NCI-H82 (cell line): ENCODE results near the gene SLC48A1.

Experiments
- DNase-seq: peaks from one replicate; lab custom pipeline; 2025; lab: John Stamatoyannopoulos, UW

Gene SLC48A1

DNA sequence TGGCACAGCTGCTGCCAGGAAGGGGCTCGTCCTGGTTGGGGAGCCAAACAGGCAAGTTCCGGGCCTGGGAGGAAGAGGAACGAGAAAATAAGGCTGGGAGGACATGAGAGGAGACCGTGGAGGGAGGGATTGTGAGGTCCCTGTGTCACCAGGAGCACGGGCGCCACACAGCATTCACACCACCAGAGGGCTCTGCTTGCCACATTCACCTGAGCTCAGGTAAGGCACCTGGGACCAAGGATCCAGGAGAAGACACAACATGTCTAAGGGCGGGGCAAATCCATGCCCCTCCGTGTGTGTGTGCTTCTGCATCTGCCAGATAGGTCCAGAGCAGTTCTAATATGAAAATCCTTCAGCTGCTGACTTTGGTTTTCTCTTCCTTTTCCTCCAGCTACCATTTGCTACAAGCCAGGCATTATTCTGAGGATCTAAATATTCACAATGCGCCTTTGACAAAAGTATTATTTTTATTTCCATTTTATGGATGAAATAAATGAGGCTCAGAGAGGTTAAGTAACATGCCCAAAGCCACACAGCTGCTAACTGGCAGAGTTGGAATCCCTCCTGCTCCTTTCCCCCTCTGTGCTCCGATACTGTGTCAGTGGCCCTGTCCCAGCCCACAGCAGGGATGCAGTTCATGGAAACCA lies 28.9 kb upstream of the SLC48A1 start:
- peak; percentile 40 for DNase-seq

DNA sequence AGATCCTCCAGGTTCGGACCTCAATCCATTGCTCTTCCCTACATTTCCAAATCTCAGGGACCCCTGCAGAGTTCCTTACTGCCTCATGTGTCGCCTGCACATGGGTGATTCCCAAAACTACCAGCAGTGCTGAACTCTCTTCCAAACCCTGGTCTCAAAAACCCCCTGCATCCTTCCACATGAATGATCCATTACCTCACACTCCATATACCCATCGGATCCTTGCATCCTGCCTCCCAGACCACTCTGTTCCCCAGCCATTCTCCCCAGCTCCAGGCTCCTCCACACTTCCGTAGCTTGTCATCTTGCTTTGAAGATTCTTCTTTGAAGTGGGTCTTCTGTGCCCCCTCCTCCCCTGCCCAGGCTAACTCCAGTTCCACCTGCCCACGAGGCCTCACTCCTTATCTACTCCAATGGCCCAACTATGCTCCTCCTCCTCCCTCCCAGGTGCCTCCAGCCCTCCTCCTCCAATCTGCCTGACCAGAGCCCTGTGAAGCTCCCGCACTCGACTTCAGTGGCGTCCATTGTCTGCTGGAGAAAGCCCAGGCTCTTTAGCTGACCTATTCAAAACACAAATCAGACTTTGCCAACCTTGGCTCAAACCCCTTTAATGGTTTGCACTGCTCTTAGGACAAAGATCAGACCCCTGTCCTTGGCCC lies 28.1 kb upstream of the SLC48A1 start:
- DNase-seq: no peak

DNA sequence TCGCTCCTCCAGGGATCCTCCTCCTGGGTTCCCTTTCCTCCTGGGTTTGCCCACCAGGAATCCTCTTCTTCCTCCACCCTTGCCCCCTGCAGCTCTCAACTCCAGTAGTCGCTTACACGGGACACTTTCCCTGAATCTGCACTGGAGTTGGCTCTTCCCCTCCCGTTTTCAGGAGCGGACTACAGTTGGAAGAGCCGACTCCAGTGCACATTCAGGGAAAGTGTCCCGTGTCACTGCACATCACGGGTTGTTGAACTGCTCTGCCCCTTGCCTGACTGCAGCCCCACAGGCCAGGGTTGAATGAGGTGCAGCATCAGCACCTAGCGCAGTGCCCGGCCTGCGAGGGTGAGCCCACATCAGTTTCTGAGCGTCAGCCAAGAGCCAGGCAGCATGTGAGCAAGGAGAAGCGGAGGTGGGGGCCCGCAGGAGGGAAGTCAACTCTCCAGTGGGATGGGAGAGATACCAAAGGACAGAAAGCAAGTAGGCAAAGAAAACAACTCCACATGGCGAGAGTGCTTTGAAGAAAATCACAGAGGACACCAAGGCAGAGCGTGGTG lies 27.5 kb upstream of the SLC48A1 start:
- DNase-seq: no peak

DNA sequence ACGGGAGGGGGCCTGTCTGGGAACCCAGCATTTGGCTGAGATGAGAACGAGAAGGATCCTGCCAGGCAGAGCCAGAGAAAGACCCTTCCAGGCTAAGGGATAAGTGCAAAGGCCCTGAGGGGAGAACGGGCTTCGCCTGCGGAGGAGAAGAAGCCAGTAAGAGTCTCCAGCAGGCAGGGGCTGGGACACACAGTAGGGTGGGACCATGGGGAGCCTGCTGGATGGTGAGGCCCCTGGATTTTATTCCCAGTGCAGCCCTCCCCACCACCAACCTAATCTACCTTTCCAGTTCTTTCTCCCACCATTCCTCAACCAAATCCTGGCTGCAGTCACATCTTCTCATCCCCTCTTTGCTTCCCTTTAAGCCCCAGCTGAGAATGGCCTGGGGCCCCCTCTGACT lies 27.0 kb upstream of the SLC48A1 start:
- DNase-seq: no peak

DNA sequence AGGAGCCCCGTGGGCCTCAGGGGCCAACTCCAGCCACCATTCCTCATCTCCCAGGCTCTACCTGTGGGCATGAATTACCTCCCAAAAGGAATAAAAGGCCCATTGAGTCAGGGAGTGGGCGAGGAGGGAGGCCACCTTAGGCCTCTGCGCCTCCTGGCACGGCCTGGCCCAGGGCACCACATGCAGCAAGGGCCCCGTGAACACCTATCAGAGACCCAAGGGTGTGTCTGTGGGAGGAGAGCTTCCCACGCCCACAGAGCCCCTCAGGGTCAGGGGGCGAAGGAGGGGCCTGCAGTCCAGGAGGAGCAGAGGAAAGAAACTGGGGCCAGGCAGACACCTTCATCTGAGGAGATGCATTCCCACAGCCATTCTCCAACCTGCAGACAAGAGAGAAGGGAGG lies 26.5 kb upstream of the SLC48A1 start:
- DNase-seq: no peak

DNA sequence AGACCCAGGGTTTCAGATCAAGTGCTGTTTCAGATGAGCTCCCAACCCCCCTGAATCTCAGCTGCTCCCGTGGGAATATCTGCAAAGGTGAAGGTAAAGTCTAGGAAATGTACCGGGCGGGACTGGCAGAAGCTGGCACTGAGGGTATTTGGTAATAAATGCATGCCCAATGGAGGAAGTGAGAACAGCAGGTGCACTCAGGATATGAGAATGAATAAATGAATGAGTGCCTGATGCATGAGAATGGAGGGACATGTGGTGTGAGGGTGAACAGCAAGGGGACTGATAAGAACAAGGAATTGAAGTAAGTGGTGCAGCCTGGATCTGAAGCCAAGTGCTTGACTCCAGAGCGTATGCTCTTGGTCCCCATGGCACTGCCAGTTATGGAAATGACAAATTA lies 25.9 kb upstream of the SLC48A1 start:
- no peak for DNase-seq

DNA sequence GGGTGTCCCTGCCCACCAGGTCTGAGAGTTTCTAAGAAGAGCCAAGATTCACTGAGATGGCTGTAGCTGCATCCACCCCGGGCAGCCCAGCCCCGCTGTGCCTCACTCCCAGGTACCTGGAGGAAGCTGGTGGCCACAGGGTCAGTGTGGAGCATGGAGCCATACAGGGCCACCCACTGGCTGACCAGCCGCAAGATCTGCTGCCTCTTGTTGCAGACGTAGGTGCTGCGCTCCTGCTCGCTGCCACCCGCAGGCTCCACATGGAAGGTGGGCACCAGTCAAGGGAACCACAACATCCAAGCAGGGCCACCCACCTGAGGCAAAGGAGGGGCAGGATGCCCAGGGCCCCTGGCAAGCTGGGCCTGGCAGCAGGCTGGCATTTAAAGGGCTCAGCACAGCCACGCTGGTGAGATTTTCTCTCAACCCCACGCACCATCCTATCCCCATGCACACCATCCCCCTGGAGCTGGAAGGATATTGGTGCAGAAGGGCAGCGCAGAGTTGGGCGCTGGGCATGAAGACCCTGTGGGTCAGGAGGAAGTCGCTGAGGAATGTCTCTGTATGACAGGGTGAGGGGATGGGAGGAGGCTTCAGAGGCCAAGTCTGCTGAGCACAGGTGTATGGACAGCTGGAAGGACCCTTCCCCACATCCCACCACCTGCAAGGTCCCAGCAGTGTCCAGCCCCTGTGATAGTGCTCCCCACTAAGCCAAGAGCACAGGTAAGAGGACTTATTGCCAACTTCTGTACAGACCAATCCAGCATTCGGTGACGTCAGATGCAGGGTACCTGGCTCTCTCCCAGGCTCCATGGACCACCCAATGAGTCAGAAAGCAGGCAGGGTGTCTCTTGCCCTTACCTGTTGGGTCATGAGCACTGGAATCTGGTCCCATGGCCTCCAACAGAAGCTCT lies 25.2 kb upstream of the SLC48A1 start:
- DNase-seq: no peak

DNA sequence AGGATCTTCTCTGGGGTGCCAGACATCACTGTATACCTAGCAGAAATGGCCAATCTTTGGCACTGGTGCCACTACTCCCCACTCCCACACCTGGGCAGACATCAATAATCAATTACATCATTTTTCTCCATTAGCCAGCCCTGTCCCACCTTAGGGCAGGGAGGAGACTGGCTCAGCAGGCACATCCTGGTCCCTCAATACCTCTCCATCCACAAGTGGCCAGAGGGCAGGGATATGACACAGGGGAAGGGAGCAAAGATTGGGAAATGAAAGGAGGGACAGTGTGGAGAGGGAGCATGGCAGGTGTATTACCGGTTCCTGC lies 24.6 kb upstream of the SLC48A1 start:
- DNase-seq: no peak

DNA sequence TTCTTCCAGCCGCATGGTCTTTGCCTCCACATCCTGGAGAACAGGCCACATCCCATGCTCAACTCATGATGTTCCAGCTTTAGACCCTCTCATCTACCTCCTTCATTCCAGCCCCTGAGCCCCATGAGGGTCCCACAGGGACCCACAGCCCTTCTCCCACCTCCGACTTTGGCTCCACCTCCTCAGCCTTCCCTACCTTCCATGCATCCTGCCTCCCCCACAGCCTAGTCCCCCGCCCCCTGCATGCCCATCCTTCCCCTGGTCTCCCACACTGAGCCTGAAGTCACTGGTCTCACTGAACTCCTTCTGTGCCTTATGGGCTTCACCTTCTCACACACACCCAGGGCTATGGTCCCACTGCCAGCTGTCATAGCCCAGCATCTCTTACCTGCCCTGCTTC lies 24.1 kb upstream of the SLC48A1 start:
- no peak for DNase-seq

DNA sequence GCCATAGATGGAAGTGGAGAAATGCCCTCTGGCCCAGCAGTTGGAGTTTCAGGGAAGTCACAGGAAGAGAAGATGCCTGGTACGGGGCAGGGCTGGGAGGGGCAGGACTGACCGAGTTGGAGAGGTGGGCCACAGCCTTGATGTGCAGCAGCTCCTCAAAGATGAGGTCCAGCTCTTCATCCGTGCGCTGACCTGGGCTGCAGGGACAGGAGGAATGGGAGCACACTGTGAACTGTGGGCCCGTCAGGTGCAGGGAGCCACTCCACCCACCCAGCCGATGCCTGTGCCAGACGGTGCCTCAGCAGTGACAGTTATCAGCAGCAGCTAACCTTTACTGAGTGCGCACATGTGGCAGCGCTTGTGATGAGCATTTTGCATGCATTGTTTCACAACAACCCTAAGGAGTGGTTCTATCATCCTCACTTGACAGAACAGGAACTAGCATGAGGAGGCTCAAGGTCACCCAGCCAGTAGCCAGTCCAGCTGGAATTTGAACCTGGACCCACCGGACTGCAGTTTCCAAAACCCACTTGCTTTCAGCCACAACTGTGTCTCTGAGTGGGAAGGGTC lies 22.7 kb upstream of the SLC48A1 start:
- no peak for DNase-seq

DNA sequence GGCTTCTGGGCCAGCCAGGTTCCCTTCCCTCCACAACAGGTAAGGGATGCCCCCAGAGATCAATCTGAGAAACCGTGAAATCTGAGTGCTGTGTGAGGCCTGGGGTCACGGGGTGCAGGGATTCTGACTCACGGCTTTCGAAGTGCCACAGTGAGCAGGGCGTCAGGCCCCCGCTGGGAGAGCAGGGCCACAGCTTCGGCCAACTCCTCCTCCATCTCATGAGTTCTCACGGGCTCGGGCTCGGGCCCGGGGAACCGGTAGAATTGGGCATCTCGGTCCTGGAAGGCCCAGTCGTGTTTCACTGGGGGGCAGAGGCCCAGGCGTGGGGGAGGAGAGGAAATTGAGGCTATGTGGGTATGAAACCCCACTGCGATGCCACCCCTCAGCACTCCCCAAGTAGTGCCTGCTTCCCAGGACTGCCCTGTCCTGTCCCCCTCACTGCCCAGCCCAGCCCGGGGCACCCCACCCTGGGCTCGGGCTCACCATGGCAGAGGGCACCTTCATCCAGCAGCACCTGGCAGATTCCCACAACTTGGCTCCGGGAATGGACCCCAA lies 22.0 kb upstream of the SLC48A1 start:
- DNase-seq: no peak

DNA sequence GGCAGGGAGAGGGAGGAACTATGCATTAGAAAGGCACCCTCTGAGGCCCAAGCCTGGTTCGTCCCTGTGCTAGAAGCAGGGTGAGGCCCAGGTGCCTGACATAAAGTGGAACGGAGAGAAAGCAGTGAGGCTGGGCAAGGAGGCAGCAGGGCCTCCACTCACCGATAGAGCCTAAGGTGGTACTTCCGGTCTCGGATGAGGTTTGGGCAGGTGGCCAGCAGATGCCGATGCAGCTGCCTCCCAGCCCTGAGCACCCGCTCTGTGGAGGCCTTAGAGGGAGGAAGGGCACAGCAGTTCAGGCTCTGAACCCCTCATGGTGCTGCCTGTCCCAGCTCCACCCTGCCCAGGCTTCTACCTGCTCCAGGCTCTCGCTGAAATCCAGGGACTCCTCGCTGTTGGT lies 21.5 kb upstream of the SLC48A1 start:
- DNase-seq: no peak

DNA sequence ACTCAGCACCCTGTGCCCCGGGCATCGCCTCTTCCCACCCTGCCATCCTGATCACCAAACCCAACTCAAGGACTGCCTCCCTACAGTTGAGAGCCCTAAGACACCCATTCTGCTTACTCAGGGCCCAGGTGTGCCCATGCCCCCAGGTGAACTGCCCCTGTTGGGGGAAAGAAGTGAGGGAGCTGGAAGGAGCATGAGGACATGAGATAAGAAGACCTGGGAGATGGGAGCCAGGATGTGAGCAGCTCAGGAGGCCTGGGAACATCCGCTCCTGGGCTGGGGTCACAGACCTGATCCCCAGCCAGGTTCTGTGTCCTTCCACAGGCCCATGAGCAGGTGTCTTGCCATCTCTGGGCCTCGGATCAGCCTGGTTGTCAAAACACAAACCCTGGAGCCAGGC lies 20.9 kb upstream of the SLC48A1 start:
- DNase-seq: no peak

DNA sequence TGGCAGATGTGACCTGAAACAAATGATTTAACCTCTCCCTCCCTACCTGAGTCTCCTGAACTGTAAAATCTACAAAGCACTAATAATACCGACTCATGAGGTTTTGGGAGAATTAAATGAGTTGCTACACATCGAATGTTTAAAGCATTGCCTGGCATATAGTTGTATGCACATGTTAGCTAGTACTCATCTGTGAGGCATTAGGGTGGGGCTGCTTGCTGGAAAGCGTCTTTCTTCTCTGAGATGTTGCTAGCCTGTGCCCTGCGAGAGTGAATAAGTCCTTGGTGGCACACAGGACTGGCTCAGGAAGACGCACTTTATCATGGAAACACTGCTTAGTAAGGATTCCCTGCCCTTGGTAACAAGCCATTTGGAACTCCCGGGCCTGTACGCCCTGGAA lies 20.5 kb upstream of the SLC48A1 start:
- DNase-seq: no peak

DNA sequence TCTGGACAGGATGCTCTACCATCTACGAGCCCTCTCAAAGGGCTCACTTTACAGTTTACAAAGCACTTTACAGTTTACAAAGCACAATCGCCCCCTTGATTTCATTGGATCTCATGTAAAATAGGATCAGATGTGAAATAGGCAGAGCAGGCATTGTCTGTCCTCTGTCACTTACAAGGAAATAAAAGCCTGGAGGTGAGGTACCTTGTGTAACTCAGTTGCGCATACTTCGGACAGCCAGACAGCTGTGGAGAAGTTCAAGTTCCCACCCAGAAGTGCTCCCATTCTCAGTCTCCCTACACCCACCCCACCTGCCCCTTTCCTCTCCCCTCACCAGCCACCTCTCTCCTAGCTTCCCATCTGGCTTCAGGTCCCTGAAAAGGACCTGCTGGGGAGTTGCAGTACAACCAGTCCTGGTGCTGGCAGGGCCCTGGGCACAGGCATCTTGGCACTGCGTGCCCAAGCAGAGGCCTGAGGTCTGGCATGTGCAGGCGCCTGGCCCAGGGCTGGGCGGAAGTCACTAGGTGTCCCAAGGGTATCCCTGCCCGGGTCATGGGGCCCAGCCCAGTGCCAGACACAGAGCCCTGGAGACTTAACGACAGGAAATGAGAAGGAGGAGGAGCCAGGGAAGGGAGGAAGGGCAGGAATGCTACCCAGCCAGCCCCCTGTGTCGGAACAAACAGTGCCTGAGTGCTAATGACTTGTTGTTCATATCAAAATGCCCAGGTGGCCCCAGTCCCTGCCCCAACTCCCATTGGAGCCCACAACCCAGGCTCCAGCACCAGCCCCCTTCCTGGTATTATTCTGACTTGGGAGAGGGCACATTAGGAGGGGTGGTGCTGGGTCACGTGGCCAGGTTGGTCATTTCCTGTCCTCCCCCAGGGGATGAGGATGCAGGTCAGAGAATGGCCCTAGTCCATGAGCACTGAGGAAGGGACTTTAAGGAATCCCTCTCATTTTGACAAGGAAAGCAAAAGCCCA lies 19.7 kb upstream of the SLC48A1 start:
- DNase-seq: no peak

DNA sequence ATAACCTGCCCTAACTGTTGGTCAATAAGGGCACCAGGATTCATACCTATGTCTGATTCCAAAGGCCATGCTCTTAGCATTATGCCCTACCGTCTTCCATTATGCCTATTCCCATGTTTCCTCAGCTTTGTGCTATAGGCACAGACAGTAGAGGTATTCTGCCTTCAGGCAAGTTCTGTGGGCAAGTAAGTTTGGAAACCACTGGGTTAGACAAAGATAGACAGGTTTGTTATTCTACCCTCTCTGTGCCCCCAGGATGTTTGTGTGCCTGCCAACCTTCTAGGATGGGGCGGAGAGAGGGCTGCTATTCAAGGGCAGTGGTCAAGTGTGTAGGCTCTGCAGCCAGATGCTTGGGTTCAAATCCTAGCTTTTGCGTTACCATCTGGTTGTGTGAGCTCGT lies 18.9 kb upstream of the SLC48A1 start:
- DNase-seq: no peak

DNA sequence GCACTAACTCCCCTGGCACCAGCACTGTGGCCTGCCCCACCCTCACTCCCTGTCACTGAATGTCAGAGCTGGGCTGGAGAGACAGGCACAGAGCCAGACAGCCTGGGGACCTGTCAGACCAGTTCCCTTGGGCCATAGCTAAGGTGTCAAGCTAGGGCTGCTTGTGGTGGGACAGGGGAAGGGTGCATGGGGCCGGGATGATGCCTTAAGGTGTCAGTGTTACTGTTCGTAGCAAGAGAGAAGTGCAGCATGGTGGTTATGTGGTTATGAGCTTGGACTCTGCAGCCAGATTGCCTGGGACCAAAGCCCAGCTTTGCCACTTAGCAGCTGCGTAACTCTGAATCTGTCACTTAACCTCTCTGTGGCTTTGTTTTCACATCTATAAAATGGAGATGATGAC lies 18.2 kb upstream of the SLC48A1 start:
- DNase-seq: no peak

DNA sequence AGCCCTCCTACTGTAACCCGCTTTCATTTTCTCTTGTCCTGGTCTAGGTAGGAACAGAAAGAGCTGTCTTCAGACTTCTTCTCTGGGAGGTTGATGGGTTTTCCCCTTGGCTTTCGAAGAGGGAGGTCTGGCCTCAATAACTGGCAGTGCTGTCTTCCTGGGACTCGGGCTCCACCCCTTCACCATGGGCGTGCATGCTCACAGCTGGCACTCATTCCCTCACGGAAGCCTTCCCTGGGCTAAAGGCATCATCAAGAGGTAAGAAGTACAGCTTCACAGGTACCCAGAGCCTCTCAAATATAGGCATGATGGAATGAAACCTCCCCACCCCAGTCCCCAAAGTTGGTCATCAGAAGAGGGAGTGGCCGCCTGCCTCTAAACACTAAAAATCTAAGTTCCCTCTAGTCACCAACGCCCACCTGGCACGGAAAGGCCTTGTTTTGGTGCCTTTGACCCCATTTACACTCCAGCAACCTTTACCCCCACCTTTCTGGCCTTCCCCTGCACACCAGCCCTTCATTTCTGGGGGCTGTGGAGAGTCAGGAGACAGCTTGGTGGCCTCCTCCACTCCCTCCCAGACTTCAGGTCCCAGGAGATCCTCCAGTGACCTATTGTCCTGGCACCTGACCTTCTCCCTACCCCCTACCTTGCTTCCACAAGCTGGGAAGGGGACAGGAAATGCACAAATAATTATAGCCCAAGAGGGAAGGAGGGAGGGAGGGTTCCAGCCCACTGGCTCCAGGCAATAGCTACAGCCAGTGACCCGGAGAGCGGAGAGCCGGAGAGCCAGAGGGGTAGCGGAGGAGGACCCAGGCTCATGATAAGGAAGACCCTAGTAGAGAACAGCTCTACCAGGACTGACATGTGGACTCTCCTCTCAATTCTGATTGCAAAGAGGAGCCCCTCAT lies 17.1 kb upstream of the SLC48A1 start:
- DNase-seq: no peak

DNA sequence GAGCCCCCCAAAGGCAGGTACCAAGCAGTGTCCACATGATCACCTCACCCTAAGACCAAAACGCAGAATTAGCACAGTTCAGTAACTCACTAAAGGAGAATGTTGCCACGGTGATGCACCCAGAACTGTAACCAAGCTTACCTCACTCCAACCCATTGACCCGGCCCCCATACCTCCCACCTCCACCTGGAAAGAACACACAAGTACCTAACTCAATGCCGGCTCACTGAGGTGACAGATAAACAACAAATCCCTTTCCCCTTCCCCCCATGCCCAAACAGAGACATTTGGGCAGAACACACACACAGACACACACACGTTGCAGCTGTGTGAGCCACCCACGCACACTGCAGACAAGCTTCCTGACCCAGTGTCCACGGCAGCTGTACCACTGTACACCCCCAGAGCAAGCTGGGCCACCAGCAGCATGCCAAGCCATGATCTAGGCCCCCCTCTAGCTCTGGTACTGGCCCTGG lies 15.6 kb upstream of the SLC48A1 start:
- DNase-seq: no peak
